Ishikawa (cell line): ENCODE measurements around the gene GAREM1.

Experiments used
- EGR1 ChIP-seq: IDR thresholded peaks from 2 replicates; pipeline ENCODE4 v1.6.1; 2012
- FOXM1 ChIP-seq: IDR thresholded peaks from 2 replicates; pipeline ENCODE4 v1.6.1; 2012; ENCODE audit warnings: low read depth, borderline replicate concordance
- TAF1 ChIP-seq: IDR thresholded peaks from 2 replicates; pipeline ENCODE4 v1.6.1; 2012; ENCODE audit warnings: low read depth, mild to moderate bottlenecking
- ZBTB7A ChIP-seq: IDR thresholded peaks from 2 replicates; pipeline ENCODE4 v1.6.1; 2012; ENCODE audit warnings: low read depth

- no peak for TF ChIP-seq FOXM1
- no peak for TF ChIP-seq TAF1
- no peak for TF ChIP-seq EGR1
- TF ChIP-seq ZBTB7A = no peak
These were observed 29.1 kb downstream of the GAREM1 start for GRCh38 chr18:32441533-32441932.
